ENCODE results near the gene CPA5.

- TF ChIP-seq POLR2A (IDR thresholded peaks at IDR 0.05) (no peak), POLR2AphosphoS5 (IDR thresholded peaks at IDR 0.05) (no peak), CTCF (IDR thresholded peaks at IDR 0.05) (no peak)
Observed at GRCh38 chr7:130364451-130364850, 19.8 kb downstream of the CPA5 start.

Measured in upper lobe of left lung (tissue), 4 donors.